ENCODE measurements around the gene OLFML2A.

DNA sequence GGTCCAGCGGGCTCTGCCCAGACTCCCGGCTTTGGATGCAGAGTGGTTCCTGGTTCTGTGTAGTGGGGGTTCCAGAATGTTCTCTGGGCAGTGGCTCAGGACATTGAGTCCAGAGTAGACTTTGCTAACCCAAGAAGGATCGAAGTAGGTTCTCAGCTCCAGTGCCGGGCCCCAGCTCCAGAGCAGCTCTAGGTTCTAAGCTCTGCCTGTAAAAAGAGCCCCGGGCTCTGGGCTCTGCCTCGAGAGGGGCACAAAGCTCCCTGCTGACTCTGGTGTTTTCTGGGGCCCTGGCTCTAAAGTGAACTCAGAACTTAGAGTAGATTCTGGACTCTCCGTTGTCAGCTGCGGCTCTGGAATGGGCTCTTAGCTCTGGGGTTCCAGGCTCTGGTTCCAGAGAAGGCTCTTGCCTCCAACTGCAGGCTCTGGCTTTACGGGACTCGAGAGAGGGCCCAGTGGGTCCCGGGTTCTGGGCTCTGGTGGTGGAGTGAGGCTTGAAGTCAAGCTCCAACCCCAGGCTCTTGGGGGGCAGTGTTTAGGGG is 76.7 kb downstream of the OLFML2A start:
- TF ChIP-seq, protein P1, sequence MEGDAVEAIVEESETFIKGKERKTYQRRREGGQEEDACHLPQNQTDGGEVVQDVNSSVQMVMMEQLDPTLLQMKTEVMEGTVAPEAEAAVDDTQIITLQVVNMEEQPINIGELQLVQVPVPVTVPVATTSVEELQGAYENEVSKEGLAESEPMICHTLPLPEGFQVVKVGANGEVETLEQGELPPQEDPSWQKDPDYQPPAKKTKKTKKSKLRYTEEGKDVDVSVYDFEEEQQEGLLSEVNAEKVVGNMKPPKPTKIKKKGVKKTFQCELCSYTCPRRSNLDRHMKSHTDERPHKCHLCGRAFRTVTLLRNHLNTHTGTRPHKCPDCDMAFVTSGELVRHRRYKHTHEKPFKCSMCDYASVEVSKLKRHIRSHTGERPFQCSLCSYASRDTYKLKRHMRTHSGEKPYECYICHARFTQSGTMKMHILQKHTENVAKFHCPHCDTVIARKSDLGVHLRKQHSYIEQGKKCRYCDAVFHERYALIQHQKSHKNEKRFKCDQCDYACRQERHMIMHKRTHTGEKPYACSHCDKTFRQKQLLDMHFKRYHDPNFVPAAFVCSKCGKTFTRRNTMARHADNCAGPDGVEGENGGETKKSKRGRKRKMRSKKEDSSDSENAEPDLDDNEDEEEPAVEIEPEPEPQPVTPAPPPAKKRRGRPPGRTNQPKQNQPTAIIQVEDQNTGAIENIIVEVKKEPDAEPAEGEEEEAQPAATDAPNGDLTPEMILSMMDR (IDR thresholded peaks at IDR 0.05 in 8 of 11, conservative IDR thresholded peaks at IDR 0.05 in 3 of 11), result no peak
- TF ChIP-seq POLR2A (IDR thresholded peaks at IDR 0.05), result no peak
- no peak for TF ChIP-seq POLR2AphosphoS5 (IDR thresholded peaks at IDR 0.05)

All from spleen (tissue), 7 donors.